Measurements from ENCODE around the gene TMED4. TPM values are rescaled to one million over a fixed set of nuclear protein-coding genes. Genes with fewer than 3 reads are reported as not detected.

Gene TMED4
- total RNA-seq, 2 experiments from 2014 or later: 68.6 to 80.5 TPM

DNA sequence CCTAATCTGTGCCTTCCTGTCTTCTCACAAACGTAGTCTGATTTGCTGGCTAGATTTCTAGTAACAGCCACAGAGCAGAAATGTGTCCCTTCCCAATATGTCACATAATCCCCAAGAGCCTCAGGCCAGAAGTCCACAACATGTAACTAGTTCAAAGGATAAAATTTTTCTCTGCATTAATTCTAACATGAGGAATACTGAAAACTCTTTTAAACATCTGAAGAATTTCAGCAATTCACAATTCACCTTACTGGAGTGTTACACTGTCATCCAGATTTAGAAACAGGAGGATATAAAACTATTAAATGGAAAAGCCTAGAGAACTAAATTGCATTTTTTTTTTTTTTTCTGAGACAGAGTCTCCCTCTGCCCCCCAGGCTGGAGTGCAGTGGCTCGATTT is 5.8 kb downstream of the TMED4 start:
- H2AFZ ChIP-seq (ENCODE audit: low read length): no peak overlapping the region
- H3K9me3 ChIP-seq (ENCODE audit: low read length): no peaks in the 10 kb centered on the region
- no peak overlapping the region for H3K27ac ChIP-seq (ENCODE audit: low read depth, low read length, poor library complexity, severe bottlenecking)
- H3K9me2 ChIP-seq (ENCODE audit: insufficient read depth, low read length): no peaks in the 10 kb centered on the region
- intact Hi-C loops (cut with micrococcal nuclease; ENCODE audit: unreplicated experiment): no loop called here
- BruUV-seq (replicated peaks): no TSS peak
- peaks cover 36% of the 10 kb centered on the region for H3K4me1 ChIP-seq (ENCODE audit: insufficient read depth, low read length, poor library complexity, severe bottlenecking)
- H3K4me2 ChIP-seq (ENCODE audit: low read length): no peak overlapping the region
- no peak for DNase-seq (ENCODE audit: low spot score)
- H4K20me1 ChIP-seq (ENCODE audit: insufficient read depth, low read length): peaks cover 4% of the 10 kb centered on the region; the same call in 1 of the 2 replicates
- H3K79me2 ChIP-seq (ENCODE audit: insufficient read depth, low read depth, low read length): peaks cover 47% of the 10 kb centered on the region
- CTCF ChIA-PET (ENCODE audit: unreplicated experiment): no interaction called here
- no peak overlapping the region for H3K4me3 ChIP-seq (ENCODE audit: low read depth, low read length, poor library complexity, severe bottlenecking)
- peaks cover 64% of the 10 kb centered on the region for H3K36me3 ChIP-seq (ENCODE audit: insufficient read depth, low read length)
- POLR2A ChIA-PET: no interaction called here
- TF ChIP-seq, protein P1, sequence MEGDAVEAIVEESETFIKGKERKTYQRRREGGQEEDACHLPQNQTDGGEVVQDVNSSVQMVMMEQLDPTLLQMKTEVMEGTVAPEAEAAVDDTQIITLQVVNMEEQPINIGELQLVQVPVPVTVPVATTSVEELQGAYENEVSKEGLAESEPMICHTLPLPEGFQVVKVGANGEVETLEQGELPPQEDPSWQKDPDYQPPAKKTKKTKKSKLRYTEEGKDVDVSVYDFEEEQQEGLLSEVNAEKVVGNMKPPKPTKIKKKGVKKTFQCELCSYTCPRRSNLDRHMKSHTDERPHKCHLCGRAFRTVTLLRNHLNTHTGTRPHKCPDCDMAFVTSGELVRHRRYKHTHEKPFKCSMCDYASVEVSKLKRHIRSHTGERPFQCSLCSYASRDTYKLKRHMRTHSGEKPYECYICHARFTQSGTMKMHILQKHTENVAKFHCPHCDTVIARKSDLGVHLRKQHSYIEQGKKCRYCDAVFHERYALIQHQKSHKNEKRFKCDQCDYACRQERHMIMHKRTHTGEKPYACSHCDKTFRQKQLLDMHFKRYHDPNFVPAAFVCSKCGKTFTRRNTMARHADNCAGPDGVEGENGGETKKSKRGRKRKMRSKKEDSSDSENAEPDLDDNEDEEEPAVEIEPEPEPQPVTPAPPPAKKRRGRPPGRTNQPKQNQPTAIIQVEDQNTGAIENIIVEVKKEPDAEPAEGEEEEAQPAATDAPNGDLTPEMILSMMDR (conservative IDR thresholded peaks at IDR 0.05; ENCODE audit: low read length): no peak
- no peak for TF ChIP-seq EZH2phosphoT487 (IDR thresholded peaks at IDR 0.05; ENCODE audit: borderline replicate concordance, low read depth, low read length)

DNA sequence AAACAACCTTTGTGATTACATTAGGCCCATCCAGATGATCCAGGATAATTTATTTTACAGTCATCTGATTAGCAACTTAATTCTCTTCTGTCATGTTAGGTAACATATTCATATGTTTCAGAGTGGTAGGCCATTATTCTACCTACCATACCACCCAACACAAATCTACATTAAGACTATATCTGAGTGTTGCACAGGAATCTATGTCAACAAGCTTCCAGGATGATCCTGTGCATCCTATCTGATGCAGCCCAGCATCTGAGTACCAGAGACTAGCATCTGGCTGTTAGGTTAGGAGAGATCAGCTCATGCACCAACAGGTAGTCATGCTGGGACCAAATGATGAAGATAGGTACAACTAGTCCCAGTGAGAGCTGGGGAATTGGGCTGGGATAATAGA is 7.0 kb downstream of the TMED4 start:
- no peaks in the 10 kb centered on the region for H3K9me3 ChIP-seq (ENCODE audit: low read length)
- H3K27ac ChIP-seq (ENCODE audit: low read depth, low read length, poor library complexity, severe bottlenecking): no peak overlapping the region
- ChIA-PET POLR2A (interaction anchor here (1.1 kb wide), 1 partner anchor 175 kb away, joined by 3 read pairs; no protein-coding TSS in a partner anchor), CTCF (ENCODE audit: unreplicated experiment) (no interaction called here)
- intact Hi-C loops (cut with micrococcal nuclease; ENCODE audit: unreplicated experiment): no loop called here
- H3K36me3 ChIP-seq (ENCODE audit: insufficient read depth, low read length): peaks cover 64% of the 10 kb centered on the region
- no peak for DNase-seq (ENCODE audit: low spot score)
- peaks cover 37% of the 10 kb centered on the region for H3K79me2 ChIP-seq (ENCODE audit: insufficient read depth, low read depth, low read length)
- peaks cover 24% of the 10 kb centered on the region for H3K4me1 ChIP-seq (ENCODE audit: insufficient read depth, low read length, poor library complexity, severe bottlenecking)
- no peaks in the 10 kb centered on the region for H3K9me2 ChIP-seq (ENCODE audit: insufficient read depth, low read length)
- BruUV-seq (replicated peaks): no TSS peak
- TF ChIP-seq, protein P1 (conservative IDR thresholded peaks at IDR 0.05; ENCODE audit: low read length): no peak
- no peak for TF ChIP-seq EZH2phosphoT487 (IDR thresholded peaks at IDR 0.05; ENCODE audit: borderline replicate concordance, low read depth, low read length)
- peak overlapping the region; percentile 83 for H3K4me2 ChIP-seq (ENCODE audit: low read length)
- no peak overlapping the region for H3K4me3 ChIP-seq (ENCODE audit: low read depth, low read length, poor library complexity, severe bottlenecking)
- H4K20me1 ChIP-seq (ENCODE audit: insufficient read depth, low read length): no peaks in the 10 kb centered on the region
- no peak overlapping the region for H2AFZ ChIP-seq (ENCODE audit: low read length)

DNA sequence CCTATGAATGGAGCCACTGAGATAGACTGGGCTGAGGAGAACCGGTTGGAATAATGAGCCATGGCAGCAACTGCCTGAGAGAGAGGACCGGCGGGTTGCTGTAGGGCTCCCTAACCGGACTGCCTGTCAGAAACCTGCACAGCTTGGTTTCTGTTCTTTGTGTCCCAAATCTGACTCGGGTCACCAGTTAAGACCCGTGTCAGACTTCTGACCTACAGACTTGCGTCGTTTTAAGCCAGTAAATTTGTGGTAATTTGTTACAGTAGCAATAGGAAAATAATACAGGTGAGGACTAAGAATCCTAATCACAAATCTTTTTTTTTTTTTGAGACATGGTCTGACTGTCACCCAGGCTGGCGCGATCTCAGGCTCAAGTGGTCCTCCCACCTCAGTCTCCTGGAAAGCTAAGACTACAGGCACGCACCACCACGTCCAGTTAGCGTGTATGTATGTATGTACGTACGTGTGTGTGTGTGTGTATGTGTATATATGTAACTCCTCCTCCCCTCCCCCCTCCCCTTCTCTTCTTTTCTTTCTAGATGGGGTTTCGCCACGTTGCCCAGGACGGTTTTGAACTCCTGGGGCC is 7.7 kb downstream of the TMED4 start:
- TF ChIP-seq, protein P1 (conservative IDR thresholded peaks at IDR 0.05; ENCODE audit: low read length): no peak
- TF ChIP-seq EZH2phosphoT487 (IDR thresholded peaks at IDR 0.05; ENCODE audit: borderline replicate concordance, low read depth, low read length): no peak
- TSS peak; percentile 87 for BruUV-seq (replicated peaks)
- DNase-seq (ENCODE audit: low spot score): peak; percentile 14
- peak overlapping the region; percentile 95 for H3K4me3 ChIP-seq (ENCODE audit: low read depth, low read length, poor library complexity, severe bottlenecking)
- H3K4me2 ChIP-seq (ENCODE audit: low read length): peak overlapping the region; percentile 83
- no peaks in the 10 kb centered on the region for H3K9me2 ChIP-seq (ENCODE audit: insufficient read depth, low read length)
- H4K20me1 ChIP-seq (ENCODE audit: insufficient read depth, low read length): no peaks in the 10 kb centered on the region
- no peaks in the 10 kb centered on the region for H3K9me3 ChIP-seq (ENCODE audit: low read length)
- peaks cover 64% of the 10 kb centered on the region for H3K36me3 ChIP-seq (ENCODE audit: insufficient read depth, low read length)
- peak overlapping the region; percentile 39; the same call in 1 of the 2 replicates for H2AFZ ChIP-seq (ENCODE audit: low read length)
- peaks cover 31% of the 10 kb centered on the region for H3K79me2 ChIP-seq (ENCODE audit: insufficient read depth, low read depth, low read length)
- ChIA-PET CTCF (ENCODE audit: unreplicated experiment) (interaction anchor here (0.6 kb wide), 1 partner anchor 36 kb away, joined by 3 read pairs; no protein-coding TSS in a partner anchor), POLR2A (interaction anchor here (0.7 to 2.6 kb wide), 9 partner anchors 8 to 175 kb away, joined by 3 to 16 read pairs (median 5); partner anchors contain the start of genes NUDCD3 and TMED4)
- intact Hi-C loops (cut with micrococcal nuclease; ENCODE audit: unreplicated experiment): no loop called here
- peaks cover 22% of the 10 kb centered on the region for H3K4me1 ChIP-seq (ENCODE audit: insufficient read depth, low read length, poor library complexity, severe bottlenecking)
- peak overlapping the region; percentile 34 for H3K27ac ChIP-seq (ENCODE audit: low read depth, low read length, poor library complexity, severe bottlenecking)
